Esophagus squamous epithelium (tissue), 5 donors: ENCODE measurements around the gene PDGFB. TPM values are rescaled to one million over a fixed set of nuclear protein-coding genes. Genes with fewer than 3 reads are reported as not detected.

Experiments used
- DNase-seq: peaks from one replicate; lab custom pipeline; 2025; lab: John Stamatoyannopoulos, UW
- H3K27ac ChIP-seq, 4 donors: fragments of 200-600 bp; sonication (generic); one replicate each; pipeline ENCODE4 v1.5.1; 2016 to 2019; ENCODE audit warnings: mild to moderate bottlenecking in 1 of 4
- H3K27me3 ChIP-seq, 4 donors: fragments of 200-600 bp; sonication (generic); 1 replicate in 3 of 4; 2 replicates in 1 of 4; pipeline versions ENCODE4 v1.5.1 to v1.6.0; 2017 to 2021; ENCODE audit warnings: antibody characterized with exemption in 1 of 4
- H3K36me3 ChIP-seq, 3 donors: fragments of 200-600 bp; sonication (generic); one replicate each; pipeline ENCODE4 v1.5.1; 2016 to 2019
- H3K4me1 ChIP-seq, 3 donors: fragments of 200-600 bp; sonication (generic); one replicate each; pipeline ENCODE4 v1.5.1; 2017 to 2019
- H3K4me3 ChIP-seq, 4 donors: fragments of 200-600 bp; sonication (generic); 1 replicate in 3 of 4; 2 replicates in 1 of 4; pipeline ENCODE4 v1.5.1; 2016 to 2019; ENCODE audit warnings: mild to moderate bottlenecking in 2 of 4, moderate library complexity in 1 of 4
- H3K9me3 ChIP-seq, 3 donors: fragments of 200-600 bp; sonication (generic); one replicate each; pipeline ENCODE4 v1.5.1; 2016 to 2019
- CTCF ChIP-seq, 6 experiments: fragments of 450-650 bp in 4 of 6; fragments of 200-600 bp in 2 of 6; sonication (generic) in 2 of 6; IDR thresholded peaks; one replicate each; pipeline ENCODE4 v1.5.1; 2016 to 2019; ENCODE audit warnings: antibody characterized with exemption in 6 of 6, mild to moderate bottlenecking in 4 of 6, moderate library complexity in 4 of 6
- POLR2A ChIP-seq, 4 donors: fragments of 450-650 bp; IDR thresholded peaks; one replicate each; pipeline ENCODE4 v1.6.1; 2017; ENCODE audit warnings: antibody characterized with exemption in 4 of 4, mild to moderate bottlenecking in 4 of 4, moderate library complexity in 3 of 4
- WGBS, 2 donors: methylation state at CpG; one replicate each; pipeline ENCODE4 v1.1.5; 2018; 5-methylcytosine and 5-hydroxymethylcytosine counted together
- intact Hi-C: fragments of 100-400 bp; cut with DNase I; formaldehyde crosslinking; loops from one replicate; pipeline ENCODE4 v1.15.0; 2022
- total RNA-seq, 4 donors: library from RNA; depleted of rRNA; stranded (reverse); fragments of >200 nt; gene quantifications; one replicate each; pipeline ENCODE4 v1.1.0, GENCODE V29; 2016
- donor health status: DM: yes; HTN: yes; CAD: no.

PDGFB gene
- total RNA-seq, 4 donors from 2014 or later, result 1.2 to 6.3 (median 3.7) TPM

GRCh38 chr22:39194098-39194497, 50.7 kb downstream of the PDGFB start:
- 57 to 85% methylated on average over 1 of the region's 1 CpG for WGBS, 2 donors
- intact Hi-C loops, result no loop called here
- H3K36me3 ChIP-seq, result no peaks in the 10 kb centered on the region

GRCh38 chr22:39188809-39189208, 56.0 kb downstream of the PDGFB start:
- Histone ChIP-seq H3K27ac (no peak overlapping the region), H3K9me3 (no peaks in the 10 kb centered on the region), H3K4me3 (no peak overlapping the region), H3K36me3 (no peaks in the 10 kb centered on the region), H3K4me1 (peaks cover 6 to 26% (median 8%) of the 10 kb centered on the region in 3 donors), H3K27me3 (peaks cover 0 to 13% (median 0%) of the 10 kb centered on the region in 4 donors)
- TF ChIP-seq POLR2A (IDR thresholded peaks at IDR 0.05), result no peak
- intact Hi-C loops, result no loop called here
- 87 to 93% methylated on average over 10 of the region's 10 CpGs for whole genome bisulfite sequencing, 2 donors
- DNase-seq, result no peak

More at GRCh38 chr22:39194098-39194497, 50.7 kb downstream of the PDGFB start:
- peaks cover 0 to 5% (median 0%) of the 10 kb centered on the region in 3 donors for H3K4me1 ChIP-seq
- no peaks in the 10 kb centered on the region for H3K9me3 ChIP-seq
- no peak overlapping the region for H3K4me3 ChIP-seq
- no peak for TF ChIP-seq POLR2A (IDR thresholded peaks at IDR 0.05)
- no peak for TF ChIP-seq CTCF (IDR thresholded peaks at IDR 0.05)
- peaks cover 0 to 13% (median 0%) of the 10 kb centered on the region in 4 donors for H3K27me3 ChIP-seq
- no peak overlapping the region for H3K27ac ChIP-seq
- no peak for DNase-seq

GRCh38 chr22:39185601-39186012, 59.2 kb downstream of the PDGFB start:
- H3K9me3 ChIP-seq, result peaks cover 0 to 5% (median 0%) of the 10 kb centered on the region in 3 donors
- DNase-seq, result no peak
- no peak for TF ChIP-seq POLR2A (IDR thresholded peaks at IDR 0.05)
- peak in 3 of 6 experiments; percentile 25 to 32 (median 28) for TF ChIP-seq CTCF (IDR thresholded peaks at IDR 0.05)
- H3K36me3 ChIP-seq, result no peaks in the 10 kb centered on the region
- H3K27ac ChIP-seq, result peak overlapping the region in 3 of 4 donors; percentile 63 to 82 (median 77)
- no peaks in the 10 kb centered on the region for H3K27me3 ChIP-seq
- WGBS, 2 donors, result 16 to 30% methylated on average over 10 to 11 of the region's 11 CpGs
- peaks cover 6 to 21% (median 8%) of the 10 kb centered on the region in 3 donors for H3K4me1 ChIP-seq
- intact Hi-C loops, result no loop called here
- H3K4me3 ChIP-seq, result no peak overlapping the region

GRCh38 chr22:39184586-39185577, 59.9 kb downstream of the PDGFB start:
- peak overlapping the region; percentile 22 to 82 (median 70) for H3K27ac ChIP-seq
- no peaks in the 10 kb centered on the region for H3K27me3 ChIP-seq
- peaks cover 6 to 21% (median 8%) of the 10 kb centered on the region in 3 donors for H3K4me1 ChIP-seq
- intact Hi-C loops, result no loop called here
- H3K4me3 ChIP-seq, result no peak overlapping the region
- peaks cover 0 to 5% (median 0%) of the 10 kb centered on the region in 3 donors for H3K9me3 ChIP-seq
- 73 to 75% methylated on average over 16 to 21 of the region's 23 CpGs for WGBS, 2 donors
- no peak for DNase-seq
- no peaks in the 10 kb centered on the region for H3K36me3 ChIP-seq
- TF ChIP-seq POLR2A (IDR thresholded peaks at IDR 0.05), result no peak
- TF ChIP-seq CTCF (IDR thresholded peaks at IDR 0.05), result no peak

GRCh38 chr22:39183991-39184585, 60.7 kb downstream of the PDGFB start:
- Histone ChIP-seq H3K27ac (peak overlapping the region in 3 of 4 donors; percentile 63 to 82 (median 77)), H3K4me3 (no peak overlapping the region), H3K9me3 (peaks cover 0 to 5% (median 0%) of the 10 kb centered on the region in 3 donors), H3K36me3 (no peaks in the 10 kb centered on the region), H3K27me3 (no peaks in the 10 kb centered on the region), H3K4me1 (peaks cover 6 to 29% (median 8%) of the 10 kb centered on the region in 3 donors)
- TF ChIP-seq CTCF (IDR thresholded peaks at IDR 0.05) (no peak), POLR2A (IDR thresholded peaks at IDR 0.05) (no peak)
- intact Hi-C loops, result no loop called here
- DNase-seq, result no peak
- WGBS, 2 donors, result 78 to 87% methylated on average over 9 to 10 of the region's 13 CpGs
